Skeletal muscle satellite cell (primary cell): ENCODE data around the gene GINS3. TPM values are rescaled to one million over a fixed set of nuclear protein-coding genes. Genes with fewer than 3 reads are reported as not detected.

ENCODE experiments used
- H3K27me3 ChIP-seq: 2 replicates; pipeline ENCODE4 v1.7.0; 2013; ENCODE audit warnings: low read length; ENCODE audit not compliant: control insufficient read depth, insufficient read depth
- H3K36me3 ChIP-seq: 2 replicates; pipeline ENCODE4 v1.7.0; 2013; ENCODE audit warnings: mild to moderate bottlenecking, control low read depth, low read length; ENCODE audit not compliant: insufficient read depth
- H3K4me1 ChIP-seq: 2 replicates; pipeline ENCODE4 v1.7.0; 2013; ENCODE audit warnings: low read length; ENCODE audit not compliant: control insufficient read depth, insufficient read depth
- H3K4me2 ChIP-seq: 2 replicates; pipeline ENCODE4 v1.7.0; 2013; ENCODE audit warnings: mild to moderate bottlenecking, low read length
- H3K4me3 ChIP-seq: 2 replicates; pipeline ENCODE4 v1.7.0; 2013; ENCODE audit warnings: low read length
- H3K9ac ChIP-seq: 2 replicates; pipeline ENCODE4 v1.7.0; 2013; ENCODE audit warnings: mild to moderate bottlenecking, low read depth, low read length, moderate library complexity
- H3K9me3 ChIP-seq: replicated peaks from 2 replicates; pipeline ENCODE4 v1.7.0; 2013; ENCODE audit warnings: mild to moderate bottlenecking, control low read depth, low read length
- total RNA-seq: library from RNA; depleted of rRNA; stranded (reverse); fragments of >200 nt; gene quantifications from 2 replicates; pipeline ENCODE4 v1.2.3, GENCODE V29; 2012; rRNA removed

Gene GINS3
- 3.9 and 5.3 TPM in 2 replicates for total RNA-seq

DNA sequence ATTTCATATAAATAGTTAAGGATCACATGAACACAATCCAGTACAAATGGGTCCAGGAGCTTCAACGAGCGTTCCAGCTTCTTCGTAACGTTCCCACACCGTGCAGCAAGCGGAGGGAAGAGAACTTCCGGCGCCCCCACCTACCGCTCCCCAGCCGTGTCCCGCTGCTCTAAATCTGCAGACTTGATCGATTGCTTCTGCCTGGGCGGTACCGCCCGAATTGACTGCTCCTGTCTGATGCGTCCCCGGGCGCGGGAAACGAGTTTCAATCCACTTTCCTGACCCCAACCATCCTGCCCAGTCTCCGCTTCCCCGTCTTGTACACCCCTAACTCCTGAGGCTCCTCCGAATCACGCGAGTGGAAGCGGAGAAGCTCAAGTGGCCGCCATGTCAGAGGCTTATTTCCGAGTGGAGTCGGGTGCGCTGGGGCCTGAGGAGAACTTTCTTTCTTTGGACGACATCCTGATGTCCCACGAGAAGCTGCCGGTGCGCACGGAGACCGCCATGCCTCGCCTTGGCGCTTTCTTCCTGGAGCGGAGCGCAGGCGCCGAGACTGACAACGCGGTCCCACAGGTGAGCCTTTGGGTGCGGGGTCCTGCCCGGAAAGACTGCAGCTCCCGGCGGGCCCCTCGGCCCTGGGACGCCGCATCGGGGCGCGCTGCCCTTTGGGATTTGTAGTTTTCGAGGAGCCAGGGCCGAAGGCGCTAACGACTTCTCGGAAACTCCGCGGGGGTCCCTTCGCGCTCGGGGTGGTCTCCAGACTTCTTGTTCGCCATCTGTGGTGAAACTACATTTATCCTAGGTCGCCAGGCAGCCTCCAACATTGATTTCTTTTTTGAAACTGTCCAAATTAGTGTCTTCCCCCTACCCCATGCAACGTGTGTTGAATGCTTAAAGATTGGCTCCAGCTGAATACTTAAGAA is at the start of gene GINS3:
TSS of gene GINS3 (plus strand) at position 257 of the 923 bp plus-strand sequence. CDS start at position 388, 131 bp downstream.
- H3K9me3 ChIP-seq = no peaks in the 10 kb centered on the region
- no peaks in the 10 kb centered on the region for H3K36me3 ChIP-seq
- peaks cover 5% of the 10 kb centered on the region for H3K27me3 ChIP-seq
- H3K4me1 ChIP-seq = peaks cover 4% of the 10 kb centered on the region
- H3K4me3 ChIP-seq = peak within 1 kb of the TSS; percentile 83
- H3K4me2 ChIP-seq = peak within 1 kb of the TSS; percentile 96
- peak within 1 kb of the TSS; percentile 86 for H3K9ac ChIP-seq

GRCh38 chr16:58343562-58343961 is 48.7 kb upstream of the GINS3 start:
- Histone ChIP-seq H3K36me3 (no peaks in the 10 kb centered on the region), H3K4me3 (no peak overlapping the region), H3K9ac (no peak overlapping the region), H3K9me3 (no peaks in the 10 kb centered on the region), H3K4me1 (no peaks in the 10 kb centered on the region), H3K4me2 (no peak overlapping the region), H3K27me3 (peaks cover 45% of the 10 kb centered on the region)

- Histone ChIP-seq H3K4me1 (no peaks in the 10 kb centered on the region), H3K27me3 (peaks cover 64% of the 10 kb centered on the region), H3K9ac (no peak overlapping the region), H3K9me3 (no peaks in the 10 kb centered on the region), H3K36me3 (no peaks in the 10 kb centered on the region), H3K4me2 (no peak overlapping the region), H3K4me3 (no peak overlapping the region)
Observed at GRCh38 chr16:58345574-58346354, 46.5 kb upstream of the GINS3 start.

DNA sequence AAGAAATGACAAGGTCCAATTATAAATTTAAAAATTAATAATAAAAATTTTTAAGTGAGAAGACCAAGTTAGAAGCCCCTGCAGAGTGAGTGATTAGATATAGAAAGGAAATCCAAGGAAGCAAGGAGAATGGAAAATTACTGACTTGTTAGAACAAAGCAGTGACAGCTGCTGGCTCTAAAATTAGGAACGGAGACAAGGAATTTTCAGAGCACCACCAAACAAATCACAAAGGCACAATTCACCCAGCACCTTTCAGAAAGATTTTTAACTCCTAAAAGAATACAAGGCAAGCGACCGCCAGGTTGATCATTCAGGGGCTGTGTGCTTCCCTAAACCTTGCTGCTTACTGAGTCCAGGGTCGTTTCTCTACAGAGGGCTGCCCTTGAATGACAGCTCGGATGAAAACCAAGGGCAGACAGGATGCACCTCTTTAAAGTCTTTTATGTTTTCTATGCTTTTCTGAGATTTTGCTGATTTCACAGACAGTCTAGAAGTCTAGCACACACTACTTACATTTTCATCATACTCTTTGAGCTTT is 45.4 kb upstream of the GINS3 start:
- H3K27me3 ChIP-seq = peaks cover 73% of the 10 kb centered on the region

DNA sequence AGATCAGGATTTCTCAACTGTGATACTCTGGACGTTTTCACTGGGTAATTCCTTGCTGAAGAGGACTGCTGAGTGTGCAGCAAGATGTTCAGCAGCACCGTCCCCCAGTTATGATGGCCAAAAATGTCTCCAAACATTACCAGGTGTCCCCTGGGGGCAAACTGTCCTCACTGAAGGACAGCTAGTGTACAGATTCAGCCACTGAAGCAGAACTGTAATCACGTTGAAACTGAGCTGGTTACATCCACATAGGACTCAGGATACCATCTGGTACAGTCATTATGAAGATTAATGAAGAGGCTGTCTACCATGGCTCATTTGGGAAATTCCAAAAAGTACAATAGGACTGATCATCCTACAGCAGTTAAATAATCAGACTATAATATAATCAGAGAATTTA is 43.3 kb upstream of the GINS3 start:
- Histone ChIP-seq H3K9ac (no peak overlapping the region), H3K9me3 (no peaks in the 10 kb centered on the region), H3K4me2 (no peak overlapping the region), H3K4me3 (no peak overlapping the region), H3K27me3 (peaks cover 63% of the 10 kb centered on the region), H3K36me3 (no peaks in the 10 kb centered on the region), H3K4me1 (no peaks in the 10 kb centered on the region)

More for the DNA sequence above, 45.4 kb upstream of the GINS3 start:
- Histone ChIP-seq H3K9ac (no peak overlapping the region), H3K4me1 (no peaks in the 10 kb centered on the region), H3K4me2 (no peak overlapping the region), H3K4me3 (no peak overlapping the region), H3K9me3 (no peaks in the 10 kb centered on the region), H3K36me3 (no peaks in the 10 kb centered on the region)

GRCh38 chr16:58352690-58353089 is 39.6 kb upstream of the GINS3 start:
- H3K4me1 ChIP-seq = no peaks in the 10 kb centered on the region
- H3K9me3 ChIP-seq = no peaks in the 10 kb centered on the region
- H3K9ac ChIP-seq = no peak overlapping the region
- H3K4me2 ChIP-seq = no peak overlapping the region
- peaks cover 55% of the 10 kb centered on the region for H3K27me3 ChIP-seq
- H3K36me3 ChIP-seq = no peaks in the 10 kb centered on the region
- H3K4me3 ChIP-seq = no peak overlapping the region

- Histone ChIP-seq H3K9me3 (peaks cover 8% of the 10 kb centered on the region), H3K4me1 (no peaks in the 10 kb centered on the region), H3K27me3 (peaks cover 3% of the 10 kb centered on the region), H3K9ac (no peak overlapping the region), H3K4me2 (no peak overlapping the region), H3K36me3 (no peaks in the 10 kb centered on the region), H3K4me3 (no peak overlapping the region)
Observed at GRCh38 chr16:58360041-58360634, 32.1 kb upstream of the GINS3 start.

DNA sequence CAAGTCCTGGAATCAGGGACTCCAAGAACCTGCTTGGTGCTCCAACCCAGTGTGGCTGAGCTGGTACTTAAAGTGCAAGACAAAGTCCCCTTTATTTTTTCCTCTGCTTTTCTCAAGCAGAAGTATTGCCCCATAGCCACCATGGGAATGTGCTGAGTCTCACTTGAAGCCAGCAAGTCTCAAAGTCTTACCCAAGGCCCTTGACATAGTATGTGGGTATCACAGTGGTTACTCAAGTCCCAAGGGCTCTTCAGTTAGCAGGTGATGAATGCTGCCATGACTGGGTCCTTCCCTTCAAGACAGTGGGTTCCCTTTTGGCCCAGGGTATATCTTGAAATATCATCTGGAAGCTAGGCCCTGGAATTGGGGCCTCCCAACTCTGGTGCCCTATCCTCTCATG is 30.5 kb upstream of the GINS3 start:
- no peaks in the 10 kb centered on the region for H3K36me3 ChIP-seq
- no peak overlapping the region for H3K4me3 ChIP-seq
- H3K9ac ChIP-seq = no peak overlapping the region

GRCh38 chr16:58363746-58364393 is 28.4 kb upstream of the GINS3 start:
- Histone ChIP-seq H3K4me2 (no peak overlapping the region), H3K4me1 (no peaks in the 10 kb centered on the region), H3K9ac (no peak overlapping the region), H3K9me3 (peaks cover 8% of the 10 kb centered on the region), H3K36me3 (no peaks in the 10 kb centered on the region), H3K27me3 (peaks cover 14% of the 10 kb centered on the region), H3K4me3 (no peak overlapping the region)

More for the DNA sequence above, 30.5 kb upstream of the GINS3 start:
- no peaks in the 10 kb centered on the region for H3K4me1 ChIP-seq
- no peak overlapping the region for H3K4me2 ChIP-seq
- peaks cover 7% of the 10 kb centered on the region for H3K27me3 ChIP-seq
- H3K9me3 ChIP-seq = peaks cover 8% of the 10 kb centered on the region

DNA sequence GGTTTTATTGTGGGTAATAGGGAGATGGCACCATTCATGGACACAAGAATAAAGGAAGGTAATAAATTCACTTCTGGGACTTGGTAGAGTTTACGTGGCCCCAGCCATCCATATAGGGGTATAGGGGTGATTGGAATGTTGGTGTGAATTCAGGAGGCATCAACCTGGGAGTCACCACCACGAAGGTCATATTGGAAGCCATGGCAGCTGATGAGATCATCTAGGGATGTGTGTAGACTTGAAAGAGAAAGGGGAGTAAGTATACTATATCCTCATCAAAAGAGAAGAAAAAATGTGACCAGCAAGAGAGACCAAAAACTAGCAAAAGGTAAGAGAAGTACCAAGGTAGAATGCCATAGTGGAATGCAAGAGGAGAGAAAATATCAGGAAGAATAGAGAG is 26.6 kb upstream of the GINS3 start:
- Histone ChIP-seq H3K4me1 (no peaks in the 10 kb centered on the region), H3K9ac (no peak overlapping the region), H3K36me3 (no peaks in the 10 kb centered on the region), H3K27me3 (peaks cover 30% of the 10 kb centered on the region), H3K4me3 (no peak overlapping the region), H3K9me3 (no peaks in the 10 kb centered on the region), H3K4me2 (no peak overlapping the region)
